CD4-positive, CD25-positive, alpha-beta regulatory T cell (primary cell): ENCODE results near the gene BSCL2. TPM values are rescaled to one million over a fixed set of nuclear protein-coding genes. Genes with fewer than 3 reads are reported as not detected.

Source experiments
- ATAC-seq, 2 donors: fragments of 150-1000 bp; cut with Tn5 transposase; one replicate each; pipeline ENCODE4 v1.10.0; 2021; ENCODE audit warnings: low read depth in 2 of 2, moderate number of reproducible peaks in 2 of 2, moderate library complexity in 1 of 2
- DNase-seq, 3 donors: peaks; one replicate each; pipeline versions ENCODE4 v3.0.0 to v3.0.0-alpha.2; 2012 to 2022; ENCODE audit warnings: mixed read lengths in 1 of 3
- H3K27ac ChIP-seq: one replicate; pipeline ENCODE4 v1.7.0; 2013; ENCODE audit warnings: mild to moderate bottlenecking, low read length; ENCODE audit not compliant: insufficient read depth, poor library complexity, severe bottlenecking
- H3K27me3 ChIP-seq: one replicate; pipeline ENCODE4 v1.7.0; 2013; ENCODE audit warnings: low read length; ENCODE audit not compliant: control insufficient read depth, insufficient read depth
- H3K36me3 ChIP-seq: one replicate; pipeline ENCODE4 v1.7.0; 2013; ENCODE audit warnings: mild to moderate bottlenecking, low read length, moderate library complexity; ENCODE audit not compliant: control insufficient read depth, insufficient read depth
- H3K4me1 ChIP-seq: 2 replicates; pipeline ENCODE4 v1.7.0; 2013; ENCODE audit warnings: mild to moderate bottlenecking, low read length; ENCODE audit not compliant: insufficient read depth, control insufficient read depth, poor library complexity, severe bottlenecking
- H3K4me3 ChIP-seq: one replicate; pipeline ENCODE4 v1.7.0; 2013; ENCODE audit warnings: low read depth, mild to moderate bottlenecking, low read length, moderate library complexity
- H3K9me3 ChIP-seq, 2 experiments: 1 replicate in 1 of 2; 2 replicates in 1 of 2; pipeline ENCODE4 v1.7.0; 2013; ENCODE audit warnings: low read length in 2 of 2, mild to moderate bottlenecking in 1 of 2, moderate library complexity in 1 of 2; ENCODE audit not compliant: control insufficient read depth in 2 of 2
- H3K27ac Mint-ChIP-seq, 3 donors: one replicate each; pipeline ENCODE4 v1.8.0; 2020 to 2022; ENCODE audit warnings: mild to moderate bottlenecking in 3 of 3, mixed read lengths in 3 of 3, moderate library complexity in 2 of 3
- H3K27me3 Mint-ChIP-seq: one replicate; pipeline ENCODE4 v1.8.0; 2022; ENCODE audit warnings: mild to moderate bottlenecking, mixed read lengths
- H3K36me3 Mint-ChIP-seq: one replicate; pipeline ENCODE4 v1.8.0; 2020; ENCODE audit warnings: mixed read lengths
- H3K4me1 Mint-ChIP-seq, 4 donors: one replicate each; pipeline ENCODE4 v1.8.0; 2020 to 2022; ENCODE audit warnings: mixed read lengths in 4 of 4, mild to moderate bottlenecking in 1 of 4
- H3K4me3 Mint-ChIP-seq, 4 donors: one replicate each; pipeline ENCODE4 v1.8.0; 2020 to 2022; ENCODE audit warnings: mild to moderate bottlenecking in 4 of 4, mixed read lengths in 4 of 4, moderate library complexity in 3 of 4
- H3K9me3 Mint-ChIP-seq, 7 donors: one replicate each; pipeline ENCODE4 v1.8.0; 2020 to 2022; ENCODE audit warnings: mixed read lengths in 7 of 7, mild to moderate bottlenecking in 3 of 7, moderate library complexity in 2 of 7
- polyA plus RNA-seq, 4 donors: library from polyadenylated mRNA; unstranded; fragments of 300-500 nt; fragmentation: Illumina TruSeq; gene quantifications; one replicate each; pipeline ENCODE4 v1.2.3, GENCODE V29; 2021
- total RNA-seq: library from RNA; stranded (reverse); gene quantifications from one replicate; pipeline ENCODE4 v1.2.3, GENCODE V29; 2022

The BSCL2 gene
- total and polyA plus RNA-seq, 5 donors from 2014 or later = 23.9 to 49.2 (median 39.6) TPM

- DNase-seq (no peak), ATAC-seq (peak; percentile 1)
- peaks cover 26% of the 10 kb centered on the region for H3K36me3 Mint-ChIP-seq
- Histone ChIP-seq H3K4me1 (peaks cover 52% of the 10 kb centered on the region), H3K9me3 (no peaks in the 10 kb centered on the region), H3K4me3 (no peak overlapping the region), H3K27me3 (no peaks in the 10 kb centered on the region), H3K36me3 (peaks cover 29% of the 10 kb centered on the region), H3K27ac (peak overlapping the region; percentile 97)
- peaks cover 13% of the 10 kb centered on the region for H3K27me3 Mint-ChIP-seq
- peaks cover 0 to 1% (median 0%) of the 10 kb centered on the region in 7 donors for H3K9me3 Mint-ChIP-seq
- H3K4me1 Mint-ChIP-seq = peaks cover 23 to 68% (median 42%) of the 10 kb centered on the region in 4 donors
- peak overlapping the region in 2 of 3 donors; percentile 92 to 100 for H3K27ac Mint-ChIP-seq
- peak overlapping the region; percentile 94 to 99 (median 96) for H3K4me3 Mint-ChIP-seq
Observed at GRCh38 chr11:62726915-62727164, 19.6 kb upstream of the BSCL2 start.

- peak overlapping the region; percentile 94 to 96 (median 96) for H3K4me3 Mint-ChIP-seq
Observed at GRCh38 chr11:62726156-62726914, 19.1 kb upstream of the BSCL2 start.

GRCh38 chr11:62725646-62726045 is 18.4 kb upstream of the BSCL2 start:
- Mint-ChIP-seq H3K4me1 (peaks cover 29 to 70% (median 42%) of the 10 kb centered on the region in 4 donors), H3K4me3 (peak overlapping the region; percentile 94 to 96 (median 96))

More at GRCh38 chr11:62726156-62726914, 19.1 kb upstream of the BSCL2 start:
- Mint-ChIP-seq H3K27me3 (peaks cover 13% of the 10 kb centered on the region), H3K9me3 (peaks cover 0 to 1% (median 0%) of the 10 kb centered on the region in 7 donors), H3K36me3 (peaks cover 31% of the 10 kb centered on the region), H3K4me1 (peaks cover 23 to 70% (median 43%) of the 10 kb centered on the region in 4 donors), H3K27ac (peak overlapping the region; percentile 79 to 92 (median 80))
- peaks cover 49% of the 10 kb centered on the region for H3K4me1 ChIP-seq
- H3K27ac ChIP-seq = peak overlapping the region; percentile 97
- DNase-seq (peak in 1 of 3 donors; percentile 35), ATAC-seq (no peak)
- H3K36me3 ChIP-seq = peaks cover 34% of the 10 kb centered on the region
- H3K9me3 ChIP-seq = no peaks in the 10 kb centered on the region
- H3K4me3 ChIP-seq = peak overlapping the region; percentile 90
- no peaks in the 10 kb centered on the region for H3K27me3 ChIP-seq

GRCh38 chr11:62724171-62724570 is 16.9 kb upstream of the BSCL2 start:
- H3K27ac Mint-ChIP-seq = peak overlapping the region; percentile 57 to 84 (median 82)
- H3K36me3 Mint-ChIP-seq = peaks cover 46% of the 10 kb centered on the region
- H3K4me3 ChIP-seq = peak overlapping the region; percentile 90
- H3K4me1 ChIP-seq = peaks cover 33% of the 10 kb centered on the region
- DNase-seq = no peak
- no peak overlapping the region for H3K27ac ChIP-seq
- H3K36me3 ChIP-seq = peaks cover 51% of the 10 kb centered on the region
- H3K27me3 Mint-ChIP-seq = peaks cover 13% of the 10 kb centered on the region
- H3K9me3 Mint-ChIP-seq = peaks cover 0 to 1% (median 0%) of the 10 kb centered on the region in 7 donors
- H3K9me3 ChIP-seq = no peaks in the 10 kb centered on the region
- ATAC-seq = no peak
- H3K27me3 ChIP-seq = no peaks in the 10 kb centered on the region
- H3K4me3 Mint-ChIP-seq = peak overlapping the region; percentile 94 to 96 (median 96)
- peaks cover 29 to 71% (median 47%) of the 10 kb centered on the region in 4 donors for H3K4me1 Mint-ChIP-seq

More at GRCh38 chr11:62725646-62726045, 18.4 kb upstream of the BSCL2 start:
- Histone ChIP-seq H3K27me3 (no peaks in the 10 kb centered on the region), H3K36me3 (peaks cover 37% of the 10 kb centered on the region), H3K4me3 (peak overlapping the region; percentile 90), H3K4me1 (peaks cover 44% of the 10 kb centered on the region), H3K27ac (peak overlapping the region; percentile 97), H3K9me3 (no peaks in the 10 kb centered on the region)
- DNase-seq (no peak), ATAC-seq (no peak)
- Mint-ChIP-seq H3K27ac (peak overlapping the region; percentile 79 to 92 (median 81)), H3K9me3 (peaks cover 0 to 1% (median 0%) of the 10 kb centered on the region in 7 donors), H3K36me3 (peaks cover 37% of the 10 kb centered on the region), H3K27me3 (peaks cover 13% of the 10 kb centered on the region)

- Mint-ChIP-seq H3K4me3 (peak overlapping the region in 2 of 4 donors; percentile 16 to 81), H3K9me3 (no peaks in the 10 kb centered on the region), H3K27me3 (no peaks in the 10 kb centered on the region), H3K36me3 (peaks cover 51% of the 10 kb centered on the region), H3K4me1 (peaks cover 34 to 74% (median 54%) of the 10 kb centered on the region in 4 donors), H3K27ac (peak overlapping the region in 2 of 3 donors; percentile 46 to 80)
- Histone ChIP-seq H3K27ac (peak overlapping the region; percentile 31), H3K27me3 (no peaks in the 10 kb centered on the region), H3K36me3 (peaks cover 71% of the 10 kb centered on the region), H3K4me1 (peaks cover 37% of the 10 kb centered on the region), H3K9me3 (no peaks in the 10 kb centered on the region), H3K4me3 (no peak overlapping the region)
- ATAC-seq (no peak), DNase-seq (no peak)
Observed at GRCh38 chr11:62721994-62722393, 14.8 kb upstream of the BSCL2 start.

- peaks cover 17% of the 10 kb centered on the region for H3K4me1 ChIP-seq
- H3K9me3 ChIP-seq = no peaks in the 10 kb centered on the region
- no peak for DNase-seq
- no peaks in the 10 kb centered on the region for H3K27me3 ChIP-seq
- H3K4me1 Mint-ChIP-seq = peaks cover 23 to 75% (median 45%) of the 10 kb centered on the region in 4 donors
- H3K27me3 Mint-ChIP-seq = no peaks in the 10 kb centered on the region
- H3K4me3 Mint-ChIP-seq = peak overlapping the region in 3 of 4 donors; percentile 14 to 43 (median 38)
- H3K27ac ChIP-seq = no peak overlapping the region
- peak overlapping the region in 2 of 3 donors; percentile 12 to 61 for H3K27ac Mint-ChIP-seq
- peaks cover 96% of the 10 kb centered on the region for H3K36me3 ChIP-seq
- peaks cover 61% of the 10 kb centered on the region for H3K36me3 Mint-ChIP-seq
- H3K4me3 ChIP-seq = no peak overlapping the region
- H3K9me3 Mint-ChIP-seq = peaks cover 0 to 1% (median 0%) of the 10 kb centered on the region in 7 donors
- no peak for ATAC-seq
Observed at GRCh38 chr11:62719302-62719978, 12.2 kb upstream of the BSCL2 start.

GRCh38 chr11:62716816-62717215 is 9.6 kb upstream of the BSCL2 start:
- no peak for DNase-seq
- Mint-ChIP-seq H3K27ac (peak overlapping the region in 2 of 3 donors; percentile 32 to 56), H3K4me3 (peak overlapping the region in 1 of 4 donors; percentile 6), H3K9me3 (peaks cover 0 to 1% (median 0%) of the 10 kb centered on the region in 7 donors), H3K27me3 (no peaks in the 10 kb centered on the region), H3K4me1 (peaks cover 21 to 74% (median 46%) of the 10 kb centered on the region in 4 donors), H3K36me3 (peaks cover 49% of the 10 kb centered on the region)
- Histone ChIP-seq H3K9me3 (no peaks in the 10 kb centered on the region), H3K4me3 (no peak overlapping the region), H3K36me3 (peaks cover 91% of the 10 kb centered on the region), H3K4me1 (peaks cover 20% of the 10 kb centered on the region), H3K27ac (no peak overlapping the region), H3K27me3 (no peaks in the 10 kb centered on the region)
- ATAC-seq = no peak
